Astrocyte (in vitro differentiated cells and primary cell): ENCODE results near the gene PIGN. TPM values are rescaled to one million over a fixed set of nuclear protein-coding genes. Genes with fewer than 3 reads are reported as not detected.
A peak's percentile ranks its signal among the peaks of the same experiment; 100 is the strongest.

Experiments
- DNase-seq: peaks from one replicate; pipeline ENCODE4 v3.0.0-alpha.2; 2010; ENCODE audit warnings: low read depth
- FAIRE-seq: peaks from 2 replicates; lab custom pipeline; 2011; peaks lifted over from hg19 to GRCh38; lab: Jason Lieb, UNC
- H2AFZ ChIP-seq: 2 replicates; pipeline ENCODE4 v1.6.0; 2012; ENCODE audit warnings: low read depth, low read length, inconsistent platforms
- H3K27ac ChIP-seq: 2 replicates; pipeline ENCODE4 v1.5.1; 2011; ENCODE audit warnings: low read depth, low read length, inconsistent platforms
- H3K27me3 ChIP-seq: 2 replicates; pipeline ENCODE4 v1.6.0; 2011; ENCODE audit warnings: low read length, inconsistent platforms; ENCODE audit not compliant: insufficient read depth
- H3K36me3 ChIP-seq: 2 replicates; pipeline ENCODE4 v1.5.1; 2011; ENCODE audit warnings: low read length, inconsistent platforms; ENCODE audit not compliant: insufficient read depth
- H3K4me1 ChIP-seq: 2 replicates; pipeline ENCODE4 v1.5.1; 2011; ENCODE audit warnings: low read length, inconsistent platforms; ENCODE audit not compliant: insufficient read depth
- H3K4me2 ChIP-seq: 2 replicates; pipeline ENCODE4 v1.6.0; 2012; ENCODE audit warnings: low read length, inconsistent platforms
- H3K4me3 ChIP-seq: 2 replicates; pipeline ENCODE4 v1.5.1; 2011; ENCODE audit warnings: low read depth, mild to moderate bottlenecking, low read length, inconsistent platforms; ENCODE audit not compliant: insufficient read depth
- H3K79me2 ChIP-seq: 2 replicates; pipeline ENCODE4 v1.6.0; 2012; ENCODE audit warnings: mild to moderate bottlenecking, low read length, inconsistent platforms; ENCODE audit not compliant: insufficient read depth
- H3K9ac ChIP-seq: 2 replicates; pipeline ENCODE4 v1.6.0; 2012; ENCODE audit warnings: mild to moderate bottlenecking, low read length, inconsistent platforms
- H3K9me3 ChIP-seq: 2 replicates; pipeline ENCODE4 v1.5.1; 2012; ENCODE audit warnings: low read depth, mild to moderate bottlenecking, low read length, inconsistent platforms; ENCODE audit not compliant: insufficient read depth
- H4K20me1 ChIP-seq: 2 replicates; pipeline ENCODE4 v1.6.0; 2012; ENCODE audit warnings: low read length, inconsistent platforms; ENCODE audit not compliant: insufficient read depth
- H3K27ac Mint-ChIP-seq: one replicate; pipeline ENCODE4 v1.8.0; 2021; ENCODE audit warnings: mild to moderate bottlenecking, mixed read lengths; ENCODE audit not compliant: unreplicated experiment
- H3K27me3 Mint-ChIP-seq: one replicate; pipeline ENCODE4 v1.8.0; 2021; ENCODE audit warnings: low read depth, mixed read lengths; ENCODE audit not compliant: unreplicated experiment
- H3K36me3 Mint-ChIP-seq: one replicate; pipeline ENCODE4 v1.8.0; 2021; ENCODE audit warnings: low read depth, mixed read lengths; ENCODE audit not compliant: unreplicated experiment
- H3K4me1 Mint-ChIP-seq: one replicate; pipeline ENCODE4 v1.8.0; 2021; ENCODE audit warnings: low read depth, mixed read lengths; ENCODE audit not compliant: unreplicated experiment
- H3K4me3 Mint-ChIP-seq: one replicate; pipeline ENCODE4 v1.8.0; 2021; ENCODE audit warnings: mild to moderate bottlenecking, moderate library complexity, mixed read lengths; ENCODE audit not compliant: unreplicated experiment
- H3K9me3 Mint-ChIP-seq: one replicate; pipeline ENCODE4 v1.8.0; 2021; ENCODE audit warnings: mild to moderate bottlenecking, mixed read lengths; ENCODE audit not compliant: unreplicated experiment
- EZH2 ChIP-seq: IDR thresholded peaks from 2 replicates; pipeline ENCODE4 v1.6.1; 2012; ENCODE audit warnings: mild to moderate bottlenecking, low read length, inconsistent platforms; ENCODE audit not compliant: insufficient read depth
- total RNA-seq: library from RNA; stranded (reverse); gene quantifications from 2 replicates; pipeline ENCODE4 v1.2.1, GENCODE V29; 2021
- TF ChIP-seq, protein P1 (sequence below): IDR thresholded peaks from 2 replicates; pipeline ENCODE4 v1.5.1; 2011; ENCODE audit warnings: low read depth, mild to moderate bottlenecking, inconsistent platforms, low read length, moderate library complexity; ENCODE audit not compliant: insufficient read depth

The PIGN gene
- total RNA-seq, 1 donor from 2014 or later = 20.0 TPM

DNA sequence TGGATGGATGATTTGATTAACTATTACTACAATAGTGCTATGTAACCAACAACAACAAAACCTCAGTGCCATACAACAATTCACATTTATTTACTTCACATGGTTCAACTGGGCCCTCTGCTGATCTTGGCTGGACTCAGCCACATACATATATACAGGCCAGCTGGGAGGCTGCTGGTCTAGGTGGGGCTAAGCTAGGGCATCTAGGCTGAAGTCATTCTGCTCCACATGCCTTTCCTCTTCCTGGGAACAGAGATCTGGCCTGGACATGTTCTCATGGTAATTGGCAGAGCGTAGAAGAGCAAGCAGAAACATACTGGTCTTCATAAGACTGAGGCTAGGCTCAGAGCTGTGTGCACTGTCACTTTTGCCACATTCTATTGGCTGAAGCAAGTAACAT lies 191.2 kb downstream of the PIGN start:
- Mint-ChIP-seq H3K27me3 (no peaks in the 10 kb centered on the region), H3K9me3 (peaks cover 8% of the 10 kb centered on the region), H3K4me3 (no peak overlapping the region), H3K27ac (no peak overlapping the region), H3K4me1 (peaks cover 57% of the 10 kb centered on the region), H3K36me3 (no peaks in the 10 kb centered on the region)
- DNase-seq (no peak), FAIRE-seq (peak; percentile 20)
- H3K9ac ChIP-seq = no peak overlapping the region
- no peak overlapping the region for H3K4me3 ChIP-seq
- H3K27ac ChIP-seq = no peak overlapping the region
- no peak overlapping the region for H3K4me2 ChIP-seq
- H2AFZ ChIP-seq = no peak overlapping the region
- H3K36me3 ChIP-seq = no peaks in the 10 kb centered on the region
- no peaks in the 10 kb centered on the region for H3K79me2 ChIP-seq
- no peak for TF ChIP-seq EZH2
- TF ChIP-seq, protein P1, sequence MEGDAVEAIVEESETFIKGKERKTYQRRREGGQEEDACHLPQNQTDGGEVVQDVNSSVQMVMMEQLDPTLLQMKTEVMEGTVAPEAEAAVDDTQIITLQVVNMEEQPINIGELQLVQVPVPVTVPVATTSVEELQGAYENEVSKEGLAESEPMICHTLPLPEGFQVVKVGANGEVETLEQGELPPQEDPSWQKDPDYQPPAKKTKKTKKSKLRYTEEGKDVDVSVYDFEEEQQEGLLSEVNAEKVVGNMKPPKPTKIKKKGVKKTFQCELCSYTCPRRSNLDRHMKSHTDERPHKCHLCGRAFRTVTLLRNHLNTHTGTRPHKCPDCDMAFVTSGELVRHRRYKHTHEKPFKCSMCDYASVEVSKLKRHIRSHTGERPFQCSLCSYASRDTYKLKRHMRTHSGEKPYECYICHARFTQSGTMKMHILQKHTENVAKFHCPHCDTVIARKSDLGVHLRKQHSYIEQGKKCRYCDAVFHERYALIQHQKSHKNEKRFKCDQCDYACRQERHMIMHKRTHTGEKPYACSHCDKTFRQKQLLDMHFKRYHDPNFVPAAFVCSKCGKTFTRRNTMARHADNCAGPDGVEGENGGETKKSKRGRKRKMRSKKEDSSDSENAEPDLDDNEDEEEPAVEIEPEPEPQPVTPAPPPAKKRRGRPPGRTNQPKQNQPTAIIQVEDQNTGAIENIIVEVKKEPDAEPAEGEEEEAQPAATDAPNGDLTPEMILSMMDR = no peak
- peaks cover 41% of the 10 kb centered on the region for H3K4me1 ChIP-seq
- H3K27me3 ChIP-seq = no peaks in the 10 kb centered on the region
- H4K20me1 ChIP-seq = no peaks in the 10 kb centered on the region
- no peaks in the 10 kb centered on the region for H3K9me3 ChIP-seq

DNA sequence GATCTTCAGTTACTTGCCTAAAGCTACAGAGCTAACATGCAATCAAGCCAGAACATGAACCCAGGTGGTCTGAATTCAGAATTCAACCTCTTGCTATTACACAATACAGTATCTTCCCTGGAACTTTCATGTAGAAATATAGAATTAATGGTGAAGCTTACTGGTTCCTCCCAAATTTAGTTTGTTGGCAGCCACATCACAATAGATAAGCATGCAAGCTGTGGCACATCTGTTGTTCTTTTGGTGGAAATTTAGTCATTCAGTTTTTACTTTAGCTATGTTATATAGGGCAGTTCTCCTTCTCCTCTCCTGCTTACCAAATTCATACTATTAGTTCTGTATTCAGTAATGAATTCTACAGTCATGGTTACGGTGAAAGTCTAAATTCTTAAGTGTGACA lies 193.0 kb downstream of the PIGN start:
- Histone ChIP-seq H3K27ac (no peak overlapping the region), H3K4me1 (peaks cover 41% of the 10 kb centered on the region), H3K9me3 (no peaks in the 10 kb centered on the region), H3K9ac (no peak overlapping the region), H3K4me3 (no peak overlapping the region), H3K79me2 (no peaks in the 10 kb centered on the region), H3K4me2 (no peak overlapping the region), H2AFZ (no peak overlapping the region), H4K20me1 (no peaks in the 10 kb centered on the region), H3K36me3 (no peaks in the 10 kb centered on the region), H3K27me3 (no peaks in the 10 kb centered on the region)
- no peaks in the 10 kb centered on the region for H3K36me3 Mint-ChIP-seq
- peaks cover 45% of the 10 kb centered on the region for H3K4me1 Mint-ChIP-seq
- FAIRE-seq (no peak), DNase-seq (peak; percentile 8)
- H3K27ac Mint-ChIP-seq = peak overlapping the region; percentile 95
- TF ChIP-seq, protein P1 = no peak
- TF ChIP-seq EZH2 = no peak
- H3K9me3 Mint-ChIP-seq = no peaks in the 10 kb centered on the region
- no peaks in the 10 kb centered on the region for H3K27me3 Mint-ChIP-seq
- no peak overlapping the region for H3K4me3 Mint-ChIP-seq

DNA sequence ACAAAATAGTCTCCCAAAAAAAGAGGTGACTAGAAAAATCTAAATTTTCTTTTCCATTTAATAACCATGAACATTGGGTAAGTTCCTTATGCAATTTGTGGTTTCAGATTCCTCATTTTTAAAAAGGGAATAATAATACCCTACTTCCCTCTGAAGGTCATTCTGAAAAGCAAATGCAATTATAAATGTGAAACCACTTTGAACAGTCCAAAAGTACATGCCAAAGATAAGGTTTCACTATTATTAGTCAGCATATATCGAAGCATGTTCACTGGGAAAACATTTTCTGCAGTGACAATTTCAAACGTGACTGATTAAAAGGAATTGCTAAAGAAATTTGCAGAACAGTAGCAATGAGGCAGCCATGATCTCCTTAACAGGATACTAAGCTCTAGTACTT lies 193.9 kb downstream of the PIGN start:
- Mint-ChIP-seq H3K27ac (peak overlapping the region; percentile 95), H3K4me1 (peaks cover 36% of the 10 kb centered on the region), H3K36me3 (no peaks in the 10 kb centered on the region), H3K27me3 (no peaks in the 10 kb centered on the region), H3K4me3 (no peak overlapping the region), H3K9me3 (no peaks in the 10 kb centered on the region)
- Histone ChIP-seq H3K4me2 (peak overlapping the region; percentile 69), H3K4me1 (peaks cover 33% of the 10 kb centered on the region), H3K9me3 (no peaks in the 10 kb centered on the region), H3K27ac (peak overlapping the region; percentile 87), H2AFZ (no peak overlapping the region), H3K9ac (peak overlapping the region; percentile 63), H3K36me3 (no peaks in the 10 kb centered on the region), H3K79me2 (no peaks in the 10 kb centered on the region), H3K27me3 (no peaks in the 10 kb centered on the region), H3K4me3 (no peak overlapping the region), H4K20me1 (no peaks in the 10 kb centered on the region)
- peak; percentile 99 for FAIRE-seq
- TF ChIP-seq EZH2 = no peak
- TF ChIP-seq, protein P1 = no peak
- DNase-seq = peak; percentile 80
